CD14-positive monocyte (primary cell): ENCODE measurements around the gene CYP17A1. TPM values are rescaled to one million over a fixed set of nuclear protein-coding genes. Genes with fewer than 3 reads are reported as not detected.
"Not testable (repeated sequence)": the region's sequence is repeated elsewhere in the genome, so short reads cannot be mapped to it uniquely, and the experiment has no call there.

Experiments used
- DNase-seq, 3 donors: peaks; one replicate each; pipeline ENCODE4 v3.0.0-alpha.2; 2011 to 2022
- H2AFZ ChIP-seq: 2 replicates; pipeline ENCODE4 v1.6.0; 2012; ENCODE audit warnings: mild to moderate bottlenecking, low read depth, low read length, inconsistent platforms; ENCODE audit not compliant: insufficient read depth, poor library complexity, severe bottlenecking
- H3K27ac ChIP-seq, 2 donors: 1 replicate in 1 of 2; 2 replicates in 1 of 2; pipeline ENCODE4 v1.5.1; 2012 to 2013; ENCODE audit warnings: low read length in 2 of 2, control low read depth in 1 of 2, inconsistent platforms in 1 of 2, low read depth in 1 of 2, mild to moderate bottlenecking in 1 of 2
- H3K27me3 ChIP-seq, 2 donors: one replicate each; pipeline versions ENCODE4 v1.6.0 to v1.6.1; 2011 to 2013; ENCODE audit warnings: low read length in 2 of 2; ENCODE audit not compliant: control insufficient read depth in 2 of 2, insufficient read depth in 2 of 2
- H3K36me3 ChIP-seq, 2 donors: replicated peaks in 1 of 2; 1 replicate in 1 of 2; 2 replicates in 1 of 2; pipeline versions ENCODE4 v1.5.1 to v1.6.1; 2012 to 2013; ENCODE audit warnings: low read length in 2 of 2, control low read depth in 1 of 2, inconsistent platforms in 1 of 2, mild to moderate bottlenecking in 1 of 2; ENCODE audit not compliant: insufficient read depth in 2 of 2, control insufficient read depth in 1 of 2
- H3K4me1 ChIP-seq, 2 donors: 1 replicate in 1 of 2; 2 replicates in 1 of 2; pipeline versions ENCODE4 v1.5.1 to v1.6.1; 2012 to 2013; ENCODE audit warnings: low read length in 2 of 2, control low read depth in 1 of 2, inconsistent platforms in 1 of 2, mild to moderate bottlenecking in 1 of 2, moderate library complexity in 1 of 2; ENCODE audit not compliant: insufficient read depth in 2 of 2, control insufficient read depth in 1 of 2
- H3K4me2 ChIP-seq: replicated peaks from 2 replicates; pipeline ENCODE3; 2012; ENCODE audit warnings: low read length, moderate library complexity, mild to moderate bottlenecking; ENCODE audit not compliant: poor library complexity, severe bottlenecking; ENCODE audit errors: extremely low read depth
- H3K4me3 ChIP-seq, 3 experiments: fragments of 200-600 bp in 1 of 3; sonication (generic) in 1 of 3; replicated peaks in 1 of 3; 1 replicate in 2 of 3; 2 replicates in 1 of 3; pipeline ENCODE4 v1.5.1; 2011 to 2013; ENCODE audit warnings: low read length in 3 of 3, mild to moderate bottlenecking in 3 of 3, control low read depth in 2 of 3, low read depth in 2 of 3, inconsistent platforms in 1 of 3, moderate library complexity in 1 of 3
- H3K79me2 ChIP-seq: 2 replicates; pipeline ENCODE4 v1.6.0; 2012; ENCODE audit warnings: mild to moderate bottlenecking, control low read depth, inconsistent platforms, low read length, moderate library complexity; ENCODE audit not compliant: insufficient read depth
- H3K9ac ChIP-seq: 2 replicates; pipeline ENCODE4 v1.6.0; 2017; ENCODE audit warnings: low read length, mild to moderate bottlenecking; ENCODE audit not compliant: insufficient read depth, poor library complexity, severe bottlenecking
- H3K9me3 ChIP-seq, 2 donors: replicated peaks in 1 of 2; 1 replicate in 1 of 2; 2 replicates in 1 of 2; pipeline versions ENCODE4 v1.5.1 to v1.6.1; 2012 to 2013; ENCODE audit warnings: low read length in 2 of 2, control low read depth in 1 of 2; ENCODE audit not compliant: control insufficient read depth in 1 of 2, insufficient read depth in 1 of 2
- H4K20me1 ChIP-seq: 2 replicates; pipeline ENCODE4 v1.6.0; 2012; ENCODE audit warnings: mild to moderate bottlenecking, low read length, control low read depth, moderate library complexity; ENCODE audit not compliant: insufficient read depth
- H3K27ac Mint-ChIP-seq, 7 donors: one replicate each; pipeline ENCODE4 v1.8.0; 2020; ENCODE audit warnings: mild to moderate bottlenecking in 7 of 7, mixed read lengths in 7 of 7, moderate library complexity in 6 of 7, inconsistent platforms in 2 of 7
- H3K27me3 Mint-ChIP-seq, 3 donors: one replicate each; pipeline ENCODE4 v1.8.0; 2021 to 2022; ENCODE audit warnings: low read depth in 3 of 3, mild to moderate bottlenecking in 3 of 3, mixed read lengths in 3 of 3, moderate library complexity in 3 of 3, inconsistent platforms in 1 of 3
- H3K36me3 Mint-ChIP-seq, 2 donors: one replicate each; pipeline ENCODE4 v1.8.0; 2020; ENCODE audit warnings: mixed read lengths in 2 of 2, inconsistent platforms in 1 of 2, mild to moderate bottlenecking in 1 of 2
- H3K4me1 Mint-ChIP-seq: one replicate; pipeline ENCODE4 v1.8.0; 2020; ENCODE audit warnings: mild to moderate bottlenecking, mixed read lengths
- H3K4me3 Mint-ChIP-seq, 2 donors: one replicate each; pipeline ENCODE4 v1.8.0; 2020; ENCODE audit warnings: mild to moderate bottlenecking in 2 of 2, mixed read lengths in 2 of 2, moderate library complexity in 1 of 2
- H3K9me3 Mint-ChIP-seq, 7 donors: one replicate each; pipeline ENCODE4 v1.8.0; 2020 to 2022; ENCODE audit warnings: mixed read lengths in 7 of 7, mild to moderate bottlenecking in 6 of 7, moderate library complexity in 6 of 7, inconsistent platforms in 2 of 7
- WGBS: methylation state at CpG from one replicate; pipeline ENCODE4 v1.1.5; 2013; ENCODE audit warnings: missing lambda C conversion rate; ENCODE audit not compliant: insufficient coverage; 5-methylcytosine and 5-hydroxymethylcytosine counted together
- intact Hi-C, 2 donors: fragments of 100-400 bp; cut with micrococcal nuclease; formaldehyde crosslinking; loops; one replicate each; pipeline versions ENCODE4 v1.15.0 to v1.15.1; 2023
- polyA plus RNA-seq, 3 donors: library from polyadenylated mRNA; depleted of rRNA in 1 of 3; unstranded in 2 of 3; stranded (reverse) in 1 of 3; fragments of 300-500 nt in 2 of 3; fragments of >200 nt in 1 of 3; fragmentation: Illumina TruSeq in 2 of 3; gene quantifications; 1 replicate in 2 of 3; 2 replicates in 1 of 3; pipeline ENCODE4 v1.2.3, GENCODE V29; 2012 to 2021
- TF ChIP-seq, protein P1 (sequence below): fragments of 200-600 bp; IDR thresholded peaks from one replicate; pipeline ENCODE4 v1.8.0; 2022; ENCODE audit warnings: antibody characterized with exemption, mild to moderate bottlenecking

CYP17A1 gene
- polyA plus RNA-seq, 3 donors, result 0.04 TPM; not detected in 2

DNA sequence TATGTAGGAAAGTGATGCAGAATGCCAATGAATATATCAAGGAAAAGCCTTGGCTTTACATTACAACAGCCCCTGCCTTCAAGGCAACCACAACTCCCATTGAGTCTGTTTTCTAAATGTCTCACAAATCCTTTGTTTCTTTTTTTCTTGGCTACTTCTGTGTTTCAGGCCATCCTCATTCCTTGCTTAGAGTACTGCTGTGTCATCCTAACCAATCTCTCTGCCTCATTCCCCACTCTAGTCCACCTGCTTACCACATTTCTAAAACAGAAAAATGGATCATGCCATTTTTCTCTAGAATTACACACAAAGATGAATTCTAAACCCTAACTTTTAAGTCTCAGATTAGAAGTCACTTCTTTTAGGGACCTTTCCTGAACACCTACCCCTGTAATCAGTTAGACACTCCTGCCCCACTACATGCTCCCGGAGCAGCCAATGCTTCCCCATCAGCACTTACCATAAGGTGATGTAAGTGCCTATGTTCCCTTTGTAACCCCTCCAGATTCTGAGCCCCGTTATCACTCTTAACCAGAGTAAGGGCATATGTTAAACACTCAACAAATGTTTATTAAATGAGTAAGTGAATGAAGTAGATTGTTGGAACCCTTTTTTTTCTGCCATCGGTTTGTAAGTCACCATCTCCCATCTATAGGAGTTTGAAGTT is 19.7 kb upstream of the CYP17A1 start:
- Histone ChIP-seq H2AFZ (no peak overlapping the region), H3K4me1 (peaks cover 4 to 14% of the 10 kb centered on the region in 2 donors), H3K9me3 (no peaks in the 10 kb centered on the region), H3K9ac (no peak overlapping the region), H3K36me3 (peaks cover 11 to 24% of the 10 kb centered on the region in 2 donors), H3K79me2 (peaks cover 33% of the 10 kb centered on the region), H3K27ac (no peak overlapping the region), H3K27me3 (no peaks in the 10 kb centered on the region), H3K4me3 (no peak overlapping the region), H3K4me2 (no peak overlapping the region), H4K20me1 (peaks cover 56% of the 10 kb centered on the region)
- H3K4me3 Mint-ChIP-seq, result no peak overlapping the region
- no CpG with 5 or more reads among the region's 3 CpGs for WGBS
- peaks cover 22 to 27% of the 10 kb centered on the region in 2 donors for H3K36me3 Mint-ChIP-seq
- no peaks in the 10 kb centered on the region for H3K9me3 Mint-ChIP-seq
- peaks cover 16% of the 10 kb centered on the region for H3K4me1 Mint-ChIP-seq
- H3K27me3 Mint-ChIP-seq, result no peaks in the 10 kb centered on the region
- H3K27ac Mint-ChIP-seq, result peak overlapping the region in 2 of 7 donors; percentile 70 to 73
- no peak for DNase-seq
- intact Hi-C loops, result no loop called here
- TF ChIP-seq, protein P1, sequence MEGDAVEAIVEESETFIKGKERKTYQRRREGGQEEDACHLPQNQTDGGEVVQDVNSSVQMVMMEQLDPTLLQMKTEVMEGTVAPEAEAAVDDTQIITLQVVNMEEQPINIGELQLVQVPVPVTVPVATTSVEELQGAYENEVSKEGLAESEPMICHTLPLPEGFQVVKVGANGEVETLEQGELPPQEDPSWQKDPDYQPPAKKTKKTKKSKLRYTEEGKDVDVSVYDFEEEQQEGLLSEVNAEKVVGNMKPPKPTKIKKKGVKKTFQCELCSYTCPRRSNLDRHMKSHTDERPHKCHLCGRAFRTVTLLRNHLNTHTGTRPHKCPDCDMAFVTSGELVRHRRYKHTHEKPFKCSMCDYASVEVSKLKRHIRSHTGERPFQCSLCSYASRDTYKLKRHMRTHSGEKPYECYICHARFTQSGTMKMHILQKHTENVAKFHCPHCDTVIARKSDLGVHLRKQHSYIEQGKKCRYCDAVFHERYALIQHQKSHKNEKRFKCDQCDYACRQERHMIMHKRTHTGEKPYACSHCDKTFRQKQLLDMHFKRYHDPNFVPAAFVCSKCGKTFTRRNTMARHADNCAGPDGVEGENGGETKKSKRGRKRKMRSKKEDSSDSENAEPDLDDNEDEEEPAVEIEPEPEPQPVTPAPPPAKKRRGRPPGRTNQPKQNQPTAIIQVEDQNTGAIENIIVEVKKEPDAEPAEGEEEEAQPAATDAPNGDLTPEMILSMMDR, result no peak

DNA sequence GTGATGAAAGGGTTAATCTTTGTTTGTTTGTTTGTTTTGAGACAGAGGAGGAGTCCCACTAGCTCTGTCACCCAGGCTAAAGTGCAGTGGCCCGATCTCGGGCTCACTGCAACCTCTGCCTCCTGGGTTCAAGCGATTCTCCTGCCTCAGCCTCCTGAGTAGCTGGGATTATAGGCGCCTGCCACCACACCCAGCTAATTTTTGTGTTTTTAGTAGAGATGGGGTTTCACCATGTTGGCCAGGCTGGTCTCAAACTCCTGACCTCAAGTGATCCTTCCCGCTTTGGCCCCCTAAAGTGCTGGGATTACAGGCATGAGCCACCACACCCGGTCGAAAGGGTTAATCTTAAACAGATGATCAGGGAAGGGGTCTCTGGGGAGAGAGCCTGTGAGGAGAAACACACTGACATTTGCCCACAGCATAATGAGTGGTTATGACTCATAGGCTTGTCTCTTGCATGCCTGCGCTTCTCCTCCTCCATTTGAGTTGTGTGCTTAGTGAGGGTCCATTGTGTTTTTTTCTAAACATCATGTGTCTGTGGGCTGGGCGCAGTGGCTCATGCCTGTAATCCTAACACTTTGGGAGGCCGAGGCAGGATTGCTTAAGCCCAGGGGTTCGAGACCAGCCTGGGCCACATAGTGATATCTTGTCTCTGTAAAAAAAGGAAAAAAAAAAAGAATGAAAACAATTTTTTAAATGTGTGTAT is 18.7 kb upstream of the CYP17A1 start:
- Mint-ChIP-seq H3K36me3 (peaks cover 18% of the 10 kb centered on the region in 2 donors), H3K4me1 (peaks cover 16% of the 10 kb centered on the region), H3K27ac (peak overlapping the region in 2 of 7 donors; percentile 24 to 35)
- intact Hi-C loops, H2AFZ ChIP-seq, H3K27ac ChIP-seq, H3K27me3 Mint-ChIP-seq, H3K4me3 Mint-ChIP-seq, H3K27me3 ChIP-seq, H3K4me2 ChIP-seq, DNase-seq, H3K4me3 ChIP-seq, H3K9me3 ChIP-seq, H3K9ac ChIP-seq, H3K9me3 Mint-ChIP-seq: not testable (repeated sequence)
- Histone ChIP-seq H3K79me2 (peaks cover 33% of the 10 kb centered on the region), H3K4me1 (peaks cover 4 to 14% of the 10 kb centered on the region in 2 donors), H4K20me1 (peaks cover 56% of the 10 kb centered on the region), H3K36me3 (peaks cover 8 to 14% of the 10 kb centered on the region in 2 donors)
- 100% methylated on average over 4 of the region's 11 CpGs for WGBS

DNA sequence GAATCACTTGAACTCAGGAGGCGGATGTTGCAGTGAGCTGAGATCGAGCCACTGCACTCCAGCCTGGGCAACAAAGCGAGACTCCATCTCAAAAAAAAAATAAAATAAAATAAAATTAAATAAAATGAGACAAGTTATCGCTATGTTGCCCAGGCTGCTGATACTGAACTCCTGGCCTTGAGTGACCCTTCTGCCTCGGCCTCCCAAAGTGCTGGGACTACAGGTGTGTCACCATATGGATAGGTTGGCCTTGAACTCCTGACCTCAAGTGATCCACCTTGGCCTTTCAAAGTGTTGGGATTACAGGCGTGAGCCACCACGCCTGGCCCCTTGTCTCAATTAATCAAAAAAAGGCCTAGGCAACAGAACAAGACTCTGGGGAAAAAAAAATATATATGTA is 16.0 kb upstream of the CYP17A1 start:
- peaks cover 31% of the 10 kb centered on the region for H4K20me1 ChIP-seq
- DNase-seq, H3K27ac ChIP-seq, H3K4me3 Mint-ChIP-seq, H3K4me2 ChIP-seq, H3K36me3 Mint-ChIP-seq, H3K9me3 Mint-ChIP-seq, H3K36me3 ChIP-seq, H3K9me3 ChIP-seq, H3K9ac ChIP-seq, H3K27me3 ChIP-seq, intact Hi-C loops, H2AFZ ChIP-seq, H3K27me3 Mint-ChIP-seq, H3K4me3 ChIP-seq, H3K27ac Mint-ChIP-seq: not testable (repeated sequence)
- H3K4me1 ChIP-seq, result peaks cover 4 to 14% of the 10 kb centered on the region in 2 donors
- peaks cover 16% of the 10 kb centered on the region for H3K4me1 Mint-ChIP-seq
- WGBS, result 100% methylated on average over 1 of the region's 7 CpGs
- peaks cover 27% of the 10 kb centered on the region for H3K79me2 ChIP-seq
